GOT3 (cell line): ENCODE results near the gene ATP5F1D.

Source experiments
- DNase-seq: peaks from one replicate; lab custom pipeline; 2025; ENCODE audit warnings: mixed read lengths; lab: John Stamatoyannopoulos, UW

ATP5F1D gene

DNA sequence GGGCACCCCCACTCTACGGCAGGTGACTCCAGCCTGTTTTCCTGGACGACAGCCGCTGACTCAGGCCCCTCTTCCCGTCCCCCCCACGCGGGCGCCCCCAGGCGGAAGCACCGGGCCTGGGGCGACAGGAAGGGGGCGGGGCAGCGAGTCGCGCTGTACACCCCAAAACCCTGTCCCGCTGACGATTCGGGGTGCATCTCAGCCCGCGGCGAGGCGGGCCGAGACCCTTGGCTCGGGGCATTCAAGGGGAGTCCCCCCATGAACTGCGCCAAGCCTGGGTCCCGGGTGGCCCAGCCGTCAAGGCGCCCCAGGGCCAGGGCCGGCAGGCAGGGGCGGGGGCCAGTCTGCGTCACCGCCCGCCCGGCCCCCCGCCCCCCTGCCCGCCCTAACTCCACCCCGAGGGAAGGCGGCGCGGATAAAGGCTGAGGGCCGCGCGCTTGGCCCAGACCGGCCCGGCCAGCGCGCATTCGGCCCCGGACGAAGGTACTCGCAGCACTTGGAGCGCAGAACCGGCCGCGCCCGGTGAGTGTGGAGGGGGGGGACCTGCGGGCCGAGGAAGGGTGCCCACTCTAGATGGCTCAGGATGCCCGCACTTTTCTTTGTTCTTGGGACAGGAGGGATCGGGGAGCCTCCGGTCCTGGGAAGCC is 6.7 kb downstream of the ATP5F1D start, which contains the start of gene MIDN:
MIDN (plus strand) TSS at position 445 of the 647 bp plus-strand sequence. CDS start 1,714 bp downstream, outside the sequence.
- peak; percentile 87 for DNase-seq

DNA sequence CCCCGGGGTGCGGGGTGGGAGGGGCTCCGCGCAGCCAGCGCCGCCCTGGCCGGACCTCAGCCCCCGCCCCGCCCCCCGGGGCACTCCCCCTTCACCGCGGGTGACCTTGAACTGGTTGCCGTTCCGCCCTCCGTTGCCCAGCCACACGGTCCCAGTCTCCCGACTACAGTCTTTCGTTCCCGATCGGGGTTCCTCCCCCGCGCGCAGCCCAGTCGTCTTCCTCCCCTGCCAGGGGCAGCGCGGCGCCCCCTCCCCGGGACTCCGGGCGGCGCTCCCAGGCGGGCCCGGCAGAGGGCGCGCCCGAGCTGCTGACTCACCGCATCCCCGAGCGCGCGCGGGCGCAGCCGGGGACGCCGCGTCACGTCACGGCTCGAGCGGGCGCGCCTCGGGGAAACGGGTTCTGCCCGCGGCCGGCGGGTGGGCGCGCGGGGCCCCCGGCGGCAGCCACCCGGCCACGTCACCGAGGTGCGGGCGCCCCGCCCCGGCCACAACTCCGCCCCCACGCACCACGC is 7.3 kb downstream of the ATP5F1D start:
- DNase-seq, result peak; percentile 87

DNA sequence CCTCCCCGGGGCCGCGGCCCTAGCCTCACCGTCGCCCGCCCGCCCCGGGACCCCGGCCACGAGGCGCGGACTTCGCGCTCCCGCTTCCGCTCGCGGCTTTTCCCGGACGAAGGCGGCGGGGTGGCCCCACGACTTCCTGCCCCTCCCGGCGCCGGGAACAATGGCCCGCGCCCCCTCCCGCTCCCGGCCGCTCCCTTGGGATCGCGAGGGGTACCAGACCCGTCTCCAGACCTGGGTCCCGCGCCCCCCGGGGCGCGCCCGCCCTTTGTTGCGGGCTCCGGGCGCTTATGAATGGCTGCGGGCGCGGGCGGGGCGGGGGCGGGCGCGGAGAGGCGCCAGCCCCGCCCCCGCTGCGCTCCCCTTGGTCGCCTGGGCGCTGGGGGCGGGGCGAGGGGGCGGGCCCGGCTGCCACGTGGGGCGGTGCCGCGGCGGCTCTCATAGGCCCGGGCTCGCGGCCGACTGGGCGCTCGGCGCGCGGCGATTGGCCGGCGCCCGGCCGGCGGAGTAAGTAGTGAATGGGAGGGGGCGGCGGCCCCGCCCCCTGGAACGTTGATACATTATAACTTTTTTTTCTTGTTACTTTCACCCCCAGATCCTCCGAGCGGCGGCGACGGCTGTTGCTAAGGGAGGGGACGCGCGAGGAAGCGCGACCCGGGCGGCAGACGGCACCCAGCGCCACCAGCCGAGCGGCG is 7.9 kb downstream of the ATP5F1D start:
- peak; percentile 92 for DNase-seq

DNA sequence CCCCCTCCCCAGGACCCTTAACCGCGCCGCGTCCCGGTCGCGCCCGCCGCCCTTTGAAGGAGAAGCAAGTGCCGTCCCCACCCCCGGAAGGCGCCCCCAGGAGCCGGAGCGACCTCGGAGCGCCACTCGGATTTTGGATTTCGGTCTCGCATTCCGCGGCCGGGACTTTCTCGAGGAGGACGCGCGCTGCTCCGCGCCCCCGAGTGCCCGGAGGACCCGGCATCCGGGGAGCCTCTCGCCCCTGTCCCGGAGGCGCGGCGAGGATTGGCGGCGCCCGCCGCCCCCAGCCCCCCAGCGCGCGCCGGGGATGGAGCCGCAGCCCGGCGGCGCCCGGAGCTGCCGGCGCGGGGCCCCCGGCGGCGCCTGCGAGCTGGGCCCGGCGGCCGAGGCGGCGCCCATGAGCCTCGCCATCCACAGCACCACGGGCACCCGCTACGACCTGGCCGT is 8.5 kb downstream of the ATP5F1D start:
- no peak for DNase-seq

DNA sequence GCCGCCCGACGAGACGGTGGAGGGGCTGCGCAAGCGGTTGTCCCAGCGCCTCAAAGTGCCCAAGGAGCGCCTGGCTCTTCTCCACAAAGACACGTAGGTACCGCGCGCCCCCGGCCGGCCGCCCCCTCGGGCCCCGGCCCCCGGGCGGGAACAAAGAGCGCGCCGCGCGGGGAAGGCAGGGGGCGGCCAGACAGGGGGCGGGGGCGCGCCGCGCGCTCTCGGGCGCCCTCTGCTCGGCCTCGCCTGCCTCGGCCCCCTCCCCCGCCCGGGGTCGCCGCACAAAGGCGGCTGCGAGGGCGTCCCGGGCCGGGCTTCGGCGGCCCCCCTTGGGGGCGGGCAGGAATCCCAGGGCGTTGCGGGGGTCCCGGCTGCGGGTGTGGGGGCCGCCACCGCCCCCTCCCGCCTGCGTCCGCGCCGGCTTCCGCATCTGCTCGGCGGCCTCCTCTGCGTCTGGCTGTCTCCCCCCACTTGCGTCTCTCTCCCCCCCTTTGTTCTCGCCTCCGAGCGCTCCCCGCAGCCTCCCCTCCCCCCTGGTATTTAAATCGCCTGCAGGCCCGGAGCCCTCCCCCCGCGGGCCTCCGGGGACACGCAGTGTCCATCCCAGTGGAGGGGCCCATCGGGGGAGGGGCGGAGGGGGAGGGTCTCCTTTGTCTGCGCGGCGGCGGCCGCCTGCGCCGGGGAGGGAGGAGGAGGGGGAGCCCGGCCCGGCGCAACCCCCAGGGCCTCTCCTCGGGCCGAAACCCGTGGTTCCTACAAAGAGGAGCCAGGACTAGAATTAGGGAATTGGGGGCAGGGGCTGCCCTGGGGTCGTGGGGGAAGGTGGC is 9.1 kb downstream of the ATP5F1D start:
- DNase-seq, result no peak

DNA sequence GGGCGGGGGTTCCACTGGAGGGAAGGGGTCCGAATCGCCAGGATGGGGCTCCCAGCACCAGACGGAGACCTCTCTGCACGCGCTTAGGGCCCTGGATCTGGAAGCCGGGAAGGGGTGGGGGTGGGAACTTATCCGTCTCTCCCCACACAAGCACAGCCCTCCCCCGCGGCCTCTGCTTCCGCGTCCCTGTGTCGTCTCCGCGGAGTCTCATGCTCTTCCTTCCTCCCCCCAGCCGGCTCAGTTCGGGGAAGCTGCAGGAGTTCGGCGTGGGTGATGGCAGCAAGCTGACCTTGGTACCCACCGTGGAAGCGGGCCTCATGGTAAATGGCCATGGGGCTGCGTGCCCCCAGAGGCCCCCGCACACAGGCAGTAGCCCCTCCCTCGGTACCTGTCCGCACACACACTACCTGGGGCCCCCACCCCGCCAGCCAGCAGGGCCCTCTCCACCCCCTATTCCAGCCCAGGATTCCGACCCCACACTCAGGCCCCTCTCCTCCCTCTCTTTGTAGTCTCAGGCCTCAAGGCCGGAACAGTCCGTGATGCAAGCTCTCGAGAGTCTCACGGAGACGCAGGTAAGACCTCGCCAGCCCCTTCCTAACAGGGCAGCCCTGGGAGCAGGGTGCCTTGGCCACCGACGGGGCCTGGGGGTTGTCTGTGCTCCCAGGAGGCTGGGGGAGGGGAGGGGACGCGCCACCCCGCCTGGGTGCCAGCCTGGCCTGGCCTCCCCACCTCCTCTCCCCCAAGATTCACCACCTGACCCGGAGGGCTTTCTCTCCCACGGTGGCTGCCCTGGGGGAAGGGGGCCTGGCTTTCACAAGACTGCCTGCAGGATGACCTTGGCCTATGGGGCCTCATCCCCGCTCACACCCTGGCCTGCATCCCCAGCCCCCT is 10.0 kb downstream of the ATP5F1D start:
- no peak for DNase-seq

DNA sequence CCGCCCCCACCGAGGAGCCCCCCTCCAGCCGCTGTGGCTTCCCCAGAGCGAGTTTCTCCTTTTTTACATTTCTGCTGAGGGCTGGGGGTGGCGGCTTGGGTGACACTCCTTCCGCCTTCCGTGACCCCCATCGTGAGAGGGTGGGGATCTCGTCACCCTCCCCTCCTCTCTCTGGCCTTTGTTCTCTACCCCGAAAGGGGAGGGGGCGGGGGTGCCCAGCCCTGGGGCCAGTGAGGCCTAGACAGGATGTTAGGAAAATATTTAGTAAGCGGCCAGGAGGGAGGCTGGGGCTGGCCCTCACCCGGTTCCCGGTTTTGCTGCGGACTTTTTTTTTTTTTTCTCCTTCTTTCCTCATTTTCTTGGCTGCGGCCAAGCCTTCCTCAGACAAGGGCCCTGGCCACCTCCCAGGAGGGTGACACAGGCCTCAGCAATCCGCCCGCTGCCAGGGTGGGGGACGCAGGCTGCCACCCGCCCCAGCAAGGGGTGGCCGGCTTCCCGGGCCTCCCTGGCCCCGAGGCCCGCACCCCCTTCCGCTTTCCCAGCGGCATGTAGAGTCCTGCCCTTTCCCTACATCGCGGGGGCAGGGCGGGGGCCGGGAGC is 10.8 kb downstream of the ATP5F1D start:
- peak; percentile 78 for DNase-seq

DNA sequence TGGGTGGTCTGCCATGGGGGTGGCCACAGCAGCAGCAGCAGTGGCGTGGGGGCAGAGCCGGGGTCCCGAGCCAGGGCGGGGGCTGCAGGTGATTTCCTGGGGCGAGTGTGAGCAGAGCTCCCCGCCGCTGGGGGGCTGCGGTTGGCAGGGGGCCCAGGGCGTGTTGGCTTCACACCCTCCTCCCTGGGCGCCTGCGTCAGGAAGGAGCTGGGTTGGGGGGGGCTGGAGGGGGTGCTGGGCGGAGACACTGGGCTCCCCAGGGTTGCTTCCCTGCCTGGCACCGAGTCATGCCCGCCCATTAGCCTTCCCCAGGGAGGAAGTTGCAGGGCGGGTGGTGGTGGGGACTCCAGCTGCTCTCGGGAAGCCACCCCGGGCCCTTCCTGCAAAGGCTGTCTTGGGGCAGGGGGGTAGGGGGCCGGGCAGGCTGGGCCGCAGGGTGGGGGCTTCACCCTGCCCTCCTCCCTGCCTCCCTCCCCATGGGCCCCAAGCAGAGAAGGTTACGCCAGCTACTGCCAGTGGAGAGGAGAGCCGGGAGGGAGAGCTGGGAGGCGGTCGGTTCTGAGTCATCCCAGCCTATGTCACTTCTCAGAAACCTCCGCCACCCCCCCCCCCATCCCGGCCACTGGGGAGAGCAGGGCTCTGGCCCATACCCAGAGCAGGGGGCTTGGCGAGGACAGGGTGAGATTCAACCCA is 11.4 kb downstream of the ATP5F1D start:
- peak; percentile 79 for DNase-seq

DNA sequence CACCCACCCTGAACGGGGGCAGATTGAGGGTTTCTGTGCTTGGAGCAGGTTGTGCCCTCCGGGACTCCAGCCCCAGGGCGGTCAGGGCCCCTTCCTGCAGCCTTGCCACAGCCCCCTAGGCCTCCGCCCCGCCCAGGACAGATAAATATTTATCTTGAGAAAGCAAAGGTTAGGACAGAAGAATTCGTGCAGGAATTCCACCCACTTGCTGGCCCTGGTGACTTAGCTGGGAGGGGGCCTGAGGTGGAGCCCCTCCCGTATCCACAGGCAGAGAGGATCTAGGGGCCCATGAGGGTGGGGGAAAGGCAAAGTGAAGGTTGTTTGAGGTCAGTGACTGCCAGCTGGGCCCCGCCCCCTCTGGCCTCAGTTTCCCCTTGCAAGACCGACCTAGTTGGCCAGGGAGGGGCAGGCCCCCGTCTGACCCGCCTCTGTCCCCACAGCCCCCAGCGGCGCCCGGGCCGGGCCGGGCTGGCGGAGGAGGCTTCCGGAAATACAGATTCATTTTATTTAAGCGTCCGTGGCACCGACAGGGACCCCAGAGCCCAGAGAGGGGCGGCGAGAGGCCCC is 12.0 kb downstream of the ATP5F1D start:
- peak; percentile 73 for DNase-seq

DNA sequence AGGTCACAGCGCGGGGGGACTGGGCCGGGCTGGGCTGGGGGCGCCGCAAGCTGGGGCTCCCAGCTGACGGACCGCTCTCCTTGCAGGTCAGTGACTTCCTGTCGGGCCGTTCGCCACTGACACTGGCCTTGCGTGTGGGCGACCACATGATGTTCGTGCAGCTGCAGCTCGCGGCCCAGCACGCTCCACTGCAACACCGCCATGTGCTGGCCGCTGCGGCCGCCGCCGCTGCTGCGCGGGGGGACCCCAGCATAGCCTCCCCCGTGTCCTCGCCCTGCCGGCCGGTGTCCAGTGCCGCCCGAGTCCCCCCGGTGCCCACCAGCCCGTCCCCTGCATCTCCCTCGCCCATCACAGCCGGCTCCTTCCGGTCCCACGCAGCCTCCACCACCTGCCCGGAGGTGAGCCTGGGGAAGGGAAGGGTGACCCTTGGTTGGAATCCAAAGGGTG is 12.6 kb downstream of the ATP5F1D start:
- no peak for DNase-seq

DNA sequence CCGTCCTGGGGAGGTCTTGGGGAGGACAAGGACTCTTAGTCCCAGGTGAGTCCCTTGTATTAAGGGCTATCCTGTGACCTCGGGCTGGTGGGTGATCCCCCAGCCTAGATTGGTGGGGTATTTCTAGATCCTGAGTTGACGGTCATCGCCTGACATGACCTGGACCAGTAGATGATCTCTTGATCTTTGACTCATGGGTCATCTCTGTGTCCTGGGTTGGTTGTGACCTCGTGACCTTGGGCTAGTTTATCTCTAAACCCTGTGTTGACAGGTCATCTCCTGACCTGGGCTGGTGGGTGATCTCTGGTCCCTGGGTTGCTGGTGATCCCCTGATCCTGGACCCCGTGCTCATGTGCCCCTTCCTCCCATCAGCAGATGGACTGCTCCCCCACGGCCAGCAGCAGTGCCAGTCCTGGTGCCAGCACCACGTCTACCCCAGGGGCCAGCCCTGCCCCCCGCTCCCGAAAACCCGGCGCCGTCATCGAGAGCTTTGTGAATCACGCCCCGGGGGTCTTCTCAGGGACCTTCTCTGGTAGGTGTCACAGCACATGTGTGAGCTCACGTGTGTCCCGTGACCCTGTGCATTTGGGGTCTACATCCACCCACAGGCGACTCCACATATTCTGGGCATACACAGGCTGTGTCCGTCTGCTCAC is 13.1 kb downstream of the ATP5F1D start:
- DNase-seq, result no peak

DNA sequence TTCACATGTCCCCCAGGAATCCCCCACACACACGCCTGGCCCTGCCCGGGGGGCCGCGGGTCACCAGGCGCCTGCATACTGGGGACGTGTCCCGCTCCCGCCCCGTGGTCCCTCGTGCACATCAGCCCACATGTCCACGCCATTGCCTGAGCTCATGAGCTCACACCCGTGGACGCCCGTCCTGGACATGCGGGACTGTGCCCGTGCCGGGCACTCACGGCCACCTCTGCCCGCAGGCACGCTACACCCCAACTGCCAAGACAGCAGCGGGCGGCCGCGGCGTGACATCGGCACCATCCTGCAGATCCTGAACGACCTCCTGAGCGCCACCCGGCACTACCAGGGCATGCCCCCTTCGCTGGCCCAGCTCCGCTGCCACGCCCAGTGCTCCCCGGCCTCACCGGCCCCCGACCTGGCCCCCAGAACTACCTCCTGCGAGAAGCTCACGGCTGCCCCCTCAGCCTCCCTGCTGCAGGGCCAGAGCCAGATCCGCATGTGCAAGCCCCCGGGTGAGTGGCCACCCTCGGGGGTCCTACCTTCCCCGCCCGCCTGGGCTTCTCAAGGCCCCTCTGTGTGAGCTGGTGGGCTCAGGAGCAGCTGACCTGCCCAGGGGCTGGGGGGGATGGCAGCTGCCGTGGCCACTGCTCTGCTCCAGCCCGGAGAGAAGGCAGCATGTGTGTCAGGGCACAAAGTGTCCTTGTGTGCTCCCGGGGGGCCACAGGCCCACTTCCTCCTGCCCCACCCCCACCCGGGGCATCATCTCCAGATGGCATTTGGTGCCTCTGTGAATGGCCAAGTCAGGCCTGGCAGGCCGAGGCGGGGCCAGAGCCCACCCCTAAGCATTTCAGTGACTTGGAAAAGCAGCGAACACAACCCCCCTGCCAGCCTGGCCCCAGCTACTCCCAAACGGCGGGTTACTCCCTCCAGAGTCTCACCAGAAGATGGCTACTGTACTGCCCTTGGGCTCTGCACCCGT is 13.9 kb downstream of the ATP5F1D start:
- no peak for DNase-seq

DNA sequence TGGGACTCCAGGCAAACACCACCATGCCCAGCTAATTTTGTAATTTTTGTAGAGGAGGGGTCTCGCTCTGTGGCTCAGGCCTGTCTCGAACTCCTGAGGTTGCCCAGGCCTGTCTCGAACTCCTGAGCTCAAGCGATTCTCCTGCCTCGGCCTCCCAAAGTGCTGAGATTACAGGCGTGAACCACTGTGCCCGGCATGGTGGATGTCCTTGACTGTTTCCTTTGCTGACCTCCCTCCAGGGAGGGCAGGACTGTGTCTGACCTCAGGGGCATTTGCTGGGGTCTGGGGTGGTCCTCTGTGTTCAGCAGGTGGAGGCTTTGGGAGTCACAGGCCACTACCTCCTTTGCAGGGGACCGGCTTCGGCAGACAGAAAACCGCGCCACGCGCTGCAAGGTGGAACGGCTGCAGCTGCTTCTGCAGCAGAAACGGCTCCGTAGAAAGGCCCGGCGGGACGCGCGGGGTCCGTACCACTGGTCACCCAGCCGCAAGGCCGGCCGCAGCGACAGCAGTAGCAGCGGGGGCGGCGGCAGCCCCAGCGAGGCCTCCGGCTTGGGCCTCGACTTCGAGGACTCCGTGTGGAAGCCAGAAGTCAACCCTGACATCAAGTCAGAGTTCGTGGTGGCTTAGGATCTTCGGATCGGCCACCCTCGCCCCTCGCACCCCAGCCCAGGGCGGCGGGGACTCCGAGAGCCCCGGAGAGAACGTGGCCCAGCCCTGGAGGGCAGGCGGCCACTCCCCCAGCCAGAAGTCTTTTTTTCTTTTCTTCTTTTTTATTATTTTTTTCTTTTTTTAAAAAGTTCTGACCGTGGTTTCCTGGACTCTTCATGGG is 15.3 kb downstream of the ATP5F1D start:
- no peak for DNase-seq

DNA sequence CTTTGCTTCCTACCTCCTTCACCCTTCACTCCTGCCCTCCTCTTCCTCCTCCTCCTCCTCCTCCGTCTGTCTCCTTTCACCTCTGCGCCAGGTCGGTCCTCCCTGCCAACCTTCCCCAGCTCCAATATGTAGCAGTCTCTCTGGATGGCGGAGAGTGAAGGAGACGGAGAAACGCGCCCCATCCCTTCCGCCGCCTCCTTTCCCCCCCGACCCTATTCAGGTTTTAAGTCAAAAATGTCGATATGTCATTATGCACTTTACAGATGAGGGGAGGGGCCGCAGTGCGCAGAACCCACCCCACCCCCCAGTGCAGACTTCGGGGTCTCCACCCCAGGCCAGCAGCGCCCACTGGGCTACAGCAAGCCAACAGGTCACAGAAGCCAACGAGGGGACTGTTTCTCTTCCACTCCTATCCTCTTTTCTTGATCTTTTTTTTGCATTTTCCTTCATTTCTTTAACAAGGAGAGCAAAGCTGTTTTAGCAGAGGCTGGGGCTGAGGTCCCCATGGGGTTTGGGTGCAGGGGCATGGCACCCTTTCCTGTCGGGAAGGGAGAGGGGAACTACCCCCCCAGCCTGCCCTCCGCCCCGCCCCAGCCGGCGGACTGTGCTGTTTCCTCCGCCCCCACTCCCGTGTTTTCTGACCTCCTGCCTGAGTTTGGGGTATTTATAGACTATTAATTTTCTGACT is 16.1 kb downstream of the ATP5F1D start:
- no peak for DNase-seq

DNA sequence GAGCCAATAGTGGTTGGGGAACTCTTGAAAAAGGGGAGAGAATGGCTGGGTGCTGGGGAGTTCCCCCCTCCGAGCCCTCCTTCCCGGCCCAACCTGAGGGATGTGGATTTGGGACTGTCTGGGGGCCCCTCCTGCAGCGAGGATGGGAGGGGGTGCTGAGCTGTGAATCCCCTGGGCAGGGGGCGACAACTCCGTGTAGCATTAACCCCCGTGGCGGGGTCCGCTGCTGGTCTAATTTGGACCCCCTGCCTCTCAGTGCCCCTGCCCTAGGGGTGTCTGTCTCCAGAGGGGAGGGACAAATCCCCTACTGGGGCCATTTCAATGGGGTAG is 16.6 kb downstream of the ATP5F1D start:
- no peak for DNase-seq

DNA sequence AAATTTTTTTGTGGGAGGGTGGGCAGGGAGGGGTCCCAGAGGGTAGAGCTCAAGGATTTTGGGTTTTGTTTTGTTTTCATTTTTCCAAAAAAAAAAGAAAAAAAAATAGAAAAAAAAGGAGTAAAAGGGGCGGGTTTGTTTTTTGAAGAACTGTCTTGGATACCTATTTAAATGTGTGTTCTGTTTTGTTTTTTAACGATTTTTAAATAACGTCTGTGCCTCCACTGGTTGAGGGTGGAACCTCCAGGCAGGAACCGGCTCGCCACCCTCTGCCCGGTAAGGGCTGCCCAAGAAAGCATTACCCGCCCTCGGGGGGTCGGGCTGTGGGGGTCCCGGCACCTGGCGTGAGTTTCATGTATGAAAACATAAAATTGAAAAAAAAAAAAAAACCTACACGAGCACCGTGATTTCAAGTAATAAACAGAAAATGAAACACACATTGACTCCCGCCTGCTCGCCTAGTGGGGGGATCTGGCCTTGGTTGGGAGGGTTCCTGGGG is 17.2 kb downstream of the ATP5F1D start:
- DNase-seq, result no peak
